ENCODE results near the gene CD2.

The CD2 gene, protein sequence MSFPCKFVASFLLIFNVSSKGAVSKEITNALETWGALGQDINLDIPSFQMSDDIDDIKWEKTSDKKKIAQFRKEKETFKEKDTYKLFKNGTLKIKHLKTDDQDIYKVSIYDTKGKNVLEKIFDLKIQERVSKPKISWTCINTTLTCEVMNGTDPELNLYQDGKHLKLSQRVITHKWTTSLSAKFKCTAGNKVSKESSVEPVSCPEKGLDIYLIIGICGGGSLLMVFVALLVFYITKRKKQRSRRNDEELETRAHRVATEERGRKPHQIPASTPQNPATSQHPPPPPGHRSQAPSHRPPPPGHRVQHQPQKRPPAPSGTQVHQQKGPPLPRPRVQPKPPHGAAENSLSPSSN

DNA sequence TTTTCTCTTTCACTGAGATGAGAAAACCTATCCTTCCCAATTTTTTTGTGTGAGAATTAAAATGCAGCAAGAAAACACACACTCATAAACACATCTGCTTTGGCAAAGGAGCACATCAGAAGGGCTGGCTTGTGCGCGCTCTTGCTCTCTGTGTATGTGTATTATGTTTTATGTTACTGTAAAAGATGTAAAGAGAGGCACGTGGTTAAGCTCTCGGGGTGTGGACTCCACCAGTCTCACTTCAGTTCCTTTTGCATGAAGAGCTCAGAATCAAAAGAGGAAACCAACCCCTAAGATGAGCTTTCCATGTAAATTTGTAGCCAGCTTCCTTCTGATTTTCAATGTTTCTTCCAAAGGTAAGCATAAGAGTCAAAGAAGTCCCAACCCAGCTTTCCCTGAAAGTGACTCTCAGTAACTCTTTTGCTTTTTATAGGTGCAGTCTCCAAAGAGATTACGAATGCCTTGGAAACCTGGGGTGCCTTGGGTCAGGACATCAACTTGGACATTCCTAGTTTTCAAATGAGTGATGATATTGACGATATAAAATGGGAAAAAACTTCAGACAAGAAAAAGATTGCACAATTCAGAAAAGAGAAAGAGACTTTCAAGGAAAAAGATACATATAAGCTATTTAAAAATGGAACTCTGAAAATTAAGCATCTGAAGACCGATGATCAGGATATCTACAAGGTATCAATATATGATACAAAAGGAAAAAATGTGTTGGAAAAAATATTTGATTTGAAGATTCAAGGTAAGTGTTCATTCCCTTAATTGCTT is at the start of gene CD2:
CD2 (plus strand) TSS at position 233 of the 780 bp plus-strand sequence; CDS start at position 296, 63 bp downstream.
- H3K27me3 Mint-ChIP-seq (ENCODE audit: low read depth): no peaks in the 10 kb centered on the region
- H3K36me3 Mint-ChIP-seq (ENCODE audit: low read depth): peaks cover 60% of the 10 kb centered on the region
- H3K27ac Mint-ChIP-seq: peak within 1 kb of the TSS; percentile 90
- peak within 1 kb of the TSS; percentile 95 for H3K4me3 Mint-ChIP-seq
- H3K9me3 Mint-ChIP-seq: peaks cover 11% of the 10 kb centered on the region
- H3K4me1 Mint-ChIP-seq (ENCODE audit: low read depth): peaks cover 34% of the 10 kb centered on the region
- peak; percentile 53 for DNase-seq (ENCODE audit: low spot score)

DNA sequence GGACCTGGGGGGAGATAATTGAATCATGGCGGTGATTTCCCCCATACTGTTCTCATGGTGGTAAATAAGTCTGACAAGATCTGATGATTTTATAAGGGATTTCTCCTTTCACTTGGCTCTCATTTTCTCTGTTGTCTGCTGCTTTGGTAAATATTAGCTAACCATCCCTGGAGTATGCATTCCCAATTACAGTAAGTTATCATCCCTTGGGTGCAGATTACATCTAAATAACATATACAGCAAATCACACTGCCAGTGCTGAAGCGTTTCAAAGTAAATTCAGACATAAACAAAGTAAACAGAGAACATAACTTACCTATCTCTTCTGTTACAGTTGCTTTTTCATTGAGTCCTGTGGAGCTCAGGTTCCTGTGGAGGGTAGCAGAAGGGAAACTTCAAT is 48.1 kb upstream of the CD2 start:
- Mint-ChIP-seq H3K36me3 (ENCODE audit: low read depth) (no peaks in the 10 kb centered on the region), H3K4me1 (ENCODE audit: low read depth) (peaks cover under 1% of the 10 kb centered on the region), H3K9me3 (peaks cover 10% of the 10 kb centered on the region), H3K4me3 (no peak overlapping the region), H3K27ac (no peak overlapping the region), H3K27me3 (ENCODE audit: low read depth) (peaks cover 4% of the 10 kb centered on the region)
- no peak for DNase-seq (ENCODE audit: low spot score)

DNA sequence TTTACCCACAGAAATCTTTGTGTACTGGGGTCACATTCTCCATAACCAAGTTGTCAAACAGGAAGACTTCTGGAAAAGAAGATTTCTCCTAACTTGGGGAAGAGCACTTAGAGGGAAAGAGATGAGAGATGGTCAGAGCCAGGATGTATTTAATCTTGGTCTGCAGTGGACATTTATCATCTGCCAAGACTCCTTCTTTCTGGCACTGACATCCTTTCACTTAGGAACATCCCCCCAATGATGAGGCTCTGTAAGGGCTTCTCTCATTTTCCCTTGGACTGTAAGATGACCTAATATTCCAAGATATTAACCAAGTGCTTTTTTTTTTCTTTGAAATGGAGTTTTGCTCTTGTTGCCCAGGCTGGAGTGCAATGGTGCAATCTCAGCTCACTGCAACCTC is 47.4 kb upstream of the CD2 start:
- no peak for DNase-seq (ENCODE audit: low spot score)
- Mint-ChIP-seq H3K9me3 (peaks cover 10% of the 10 kb centered on the region), H3K27me3 (ENCODE audit: low read depth) (peaks cover 4% of the 10 kb centered on the region), H3K4me1 (ENCODE audit: low read depth) (peaks cover 2% of the 10 kb centered on the region), H3K4me3 (no peak overlapping the region), H3K36me3 (ENCODE audit: low read depth) (no peaks in the 10 kb centered on the region), H3K27ac (no peak overlapping the region)

DNA sequence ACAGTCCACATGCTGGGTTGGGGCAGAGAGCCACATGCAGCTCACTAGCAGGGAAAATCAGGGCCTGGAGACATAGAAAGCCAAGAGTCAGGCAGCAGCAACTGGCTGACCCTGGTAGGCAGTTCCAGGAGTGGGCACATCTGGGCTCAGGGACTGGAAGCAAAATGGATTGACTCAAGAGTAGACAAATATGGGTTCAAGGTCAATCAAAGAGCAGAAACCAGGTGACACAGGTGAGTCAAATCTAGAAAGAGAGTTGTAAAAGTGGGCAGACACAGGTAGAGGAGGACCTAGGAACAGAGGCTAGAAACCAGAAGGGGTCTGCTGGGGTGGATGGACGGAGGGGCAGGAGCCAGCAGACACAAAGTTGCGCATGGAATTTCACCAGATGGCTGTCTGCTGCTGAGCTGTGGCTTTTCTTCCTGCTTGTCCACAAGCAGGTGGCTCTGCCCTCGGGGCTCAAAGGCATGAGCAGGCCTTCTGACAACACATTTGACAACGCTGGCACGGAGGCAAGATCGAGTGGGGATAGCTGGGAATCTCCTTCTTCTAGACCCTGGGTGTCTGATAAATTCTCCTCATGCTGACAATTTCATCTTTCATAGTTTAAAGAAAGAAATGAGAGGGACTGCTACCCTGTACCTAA is 45.9 kb upstream of the CD2 start:
- no peak overlapping the region for H3K27ac Mint-ChIP-seq
- H3K4me1 Mint-ChIP-seq (ENCODE audit: low read depth): peaks cover 4% of the 10 kb centered on the region
- H3K36me3 Mint-ChIP-seq (ENCODE audit: low read depth): no peaks in the 10 kb centered on the region
- no peak overlapping the region for H3K4me3 Mint-ChIP-seq
- H3K27me3 Mint-ChIP-seq (ENCODE audit: low read depth): peaks cover 4% of the 10 kb centered on the region
- H3K9me3 Mint-ChIP-seq: peaks cover 10% of the 10 kb centered on the region
- no peak for DNase-seq (ENCODE audit: low spot score)

DNA sequence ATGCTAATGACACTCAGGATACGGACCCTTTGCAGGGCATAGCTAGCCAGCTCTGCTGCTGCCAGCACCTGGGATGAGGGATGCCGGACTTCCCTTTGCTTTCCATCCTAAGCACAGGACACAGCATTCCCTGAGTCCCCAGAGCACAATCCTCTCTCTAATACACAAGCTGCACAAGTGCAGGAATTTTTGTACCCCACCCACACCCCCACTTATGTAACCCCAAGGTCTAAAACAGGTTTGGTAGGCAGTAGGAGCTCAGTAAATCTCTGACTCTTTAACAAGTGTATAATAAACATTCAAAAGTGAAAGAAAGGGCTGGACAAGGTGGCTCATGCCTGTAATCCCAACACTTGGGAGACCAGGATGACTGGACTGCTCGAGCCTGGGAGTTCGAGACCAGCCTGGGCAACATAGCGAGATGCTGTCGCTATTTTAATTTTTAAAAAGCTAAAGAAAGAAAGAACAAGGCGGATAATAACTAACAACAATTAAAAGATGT is 44.5 kb upstream of the CD2 start:
- peaks cover 4% of the 10 kb centered on the region for H3K4me1 Mint-ChIP-seq (ENCODE audit: low read depth)
- no peak overlapping the region for H3K4me3 Mint-ChIP-seq
- no peaks in the 10 kb centered on the region for H3K36me3 Mint-ChIP-seq (ENCODE audit: low read depth)
- H3K27me3 Mint-ChIP-seq (ENCODE audit: low read depth): peaks cover 4% of the 10 kb centered on the region
- H3K9me3 Mint-ChIP-seq: peaks cover 10% of the 10 kb centered on the region
- H3K27ac Mint-ChIP-seq: no peak overlapping the region
- no peak for DNase-seq (ENCODE audit: low spot score)

DNA sequence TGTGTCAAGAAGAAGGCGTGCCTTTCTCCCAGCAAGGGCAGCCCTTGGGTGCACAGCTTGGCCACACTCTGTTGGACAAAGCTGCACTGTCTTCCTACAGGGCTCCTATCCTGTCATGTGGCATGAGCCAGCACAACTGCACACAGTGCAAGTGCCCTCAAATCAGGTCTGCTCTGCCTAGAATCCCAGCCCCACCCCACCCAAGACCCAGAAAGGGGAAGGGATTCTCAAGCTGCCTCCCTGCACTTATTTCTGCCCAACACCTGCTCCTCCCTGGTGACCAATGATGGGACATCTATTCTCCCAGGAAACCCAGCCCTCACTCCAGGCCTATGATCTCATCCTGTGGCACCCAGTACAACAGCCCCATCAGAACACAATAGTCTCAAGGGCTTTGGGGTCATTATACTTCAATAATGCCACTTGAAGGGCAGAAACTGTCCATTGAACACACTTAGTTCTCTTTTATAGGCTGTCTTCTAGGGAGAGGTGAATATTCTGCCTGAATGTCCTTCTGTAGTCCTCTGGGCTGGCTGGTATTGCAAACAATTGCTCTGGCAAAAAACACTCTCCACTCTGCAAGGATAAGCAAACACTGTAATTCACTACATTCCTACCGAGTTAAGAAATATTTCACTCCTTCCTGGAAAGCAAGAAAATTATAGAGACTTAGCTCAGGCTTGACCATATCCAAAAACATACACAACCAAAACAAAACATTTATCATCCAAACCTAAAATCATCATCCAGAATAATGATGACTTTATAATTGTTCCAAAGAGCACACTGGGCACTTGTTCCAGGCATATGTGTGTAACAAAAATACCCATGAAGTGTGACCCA is 43.6 kb upstream of the CD2 start:
- H3K9me3 Mint-ChIP-seq: peaks cover 10% of the 10 kb centered on the region
- no peak overlapping the region for H3K4me3 Mint-ChIP-seq
- H3K27ac Mint-ChIP-seq: no peak overlapping the region
- peaks cover 4% of the 10 kb centered on the region for H3K27me3 Mint-ChIP-seq (ENCODE audit: low read depth)
- no peaks in the 10 kb centered on the region for H3K36me3 Mint-ChIP-seq (ENCODE audit: low read depth)
- no peak for DNase-seq (ENCODE audit: low spot score)
- peaks cover 4% of the 10 kb centered on the region for H3K4me1 Mint-ChIP-seq (ENCODE audit: low read depth)

DNA sequence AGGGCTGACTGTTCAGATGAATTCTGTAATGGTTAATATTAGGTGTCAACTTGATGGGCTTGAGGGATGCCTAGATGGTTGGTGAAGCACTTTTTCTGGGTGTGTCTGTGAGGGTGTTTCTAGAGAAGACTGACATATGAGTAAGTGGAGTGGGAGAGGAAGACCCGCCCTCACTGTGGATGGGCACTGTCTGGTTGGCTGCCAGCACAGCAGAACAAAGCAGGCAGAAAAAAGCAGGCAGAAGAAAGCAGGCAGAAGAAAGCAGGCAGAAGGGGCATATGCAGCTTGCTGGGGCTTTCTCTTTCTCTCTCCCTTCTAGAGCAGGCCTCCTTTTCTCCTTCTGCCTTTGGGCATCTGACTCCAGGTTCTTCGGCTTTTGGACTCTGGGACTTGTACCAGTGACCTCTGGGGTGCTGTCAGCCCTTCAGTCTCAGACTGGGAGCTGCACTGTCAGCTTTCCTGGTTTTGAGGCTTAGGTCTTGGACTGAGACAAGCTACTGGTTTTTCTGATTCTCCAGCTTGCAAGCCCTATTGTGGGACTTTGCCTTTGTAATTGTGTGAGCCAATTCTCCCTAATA is 42.9 kb upstream of the CD2 start:
- Mint-ChIP-seq H3K9me3 (peaks cover 4% of the 10 kb centered on the region), H3K4me1 (ENCODE audit: low read depth) (peaks cover 4% of the 10 kb centered on the region), H3K27me3 (ENCODE audit: low read depth) (no peaks in the 10 kb centered on the region), H3K36me3 (ENCODE audit: low read depth) (no peaks in the 10 kb centered on the region), H3K27ac (peak overlapping the region; percentile 38), H3K4me3 (no peak overlapping the region)
- DNase-seq (ENCODE audit: low spot score): peak; percentile 17

DNA sequence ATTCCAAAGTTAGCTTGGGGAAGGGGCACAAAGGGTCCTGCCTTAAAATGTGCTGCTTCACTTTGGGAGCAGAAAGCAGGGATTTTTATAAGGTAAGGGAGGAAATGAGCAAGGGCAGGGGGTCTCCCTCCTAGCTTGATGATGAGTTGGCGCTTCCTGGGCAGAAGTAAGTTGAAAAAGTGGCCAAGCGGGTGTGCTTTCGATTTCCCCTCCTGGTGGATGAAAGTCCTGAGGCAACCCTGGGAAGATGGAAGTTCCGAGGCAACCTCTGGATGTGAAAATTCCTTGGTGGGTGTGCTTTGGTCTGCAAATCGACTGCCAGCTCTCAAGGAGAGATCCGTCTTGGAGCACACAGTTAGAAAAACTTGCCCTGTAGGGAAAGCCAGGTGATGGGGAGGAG is 41.7 kb upstream of the CD2 start:
- no peaks in the 10 kb centered on the region for H3K36me3 Mint-ChIP-seq (ENCODE audit: low read depth)
- no peak for DNase-seq (ENCODE audit: low spot score)
- H3K4me1 Mint-ChIP-seq (ENCODE audit: low read depth): peaks cover 4% of the 10 kb centered on the region
- H3K4me3 Mint-ChIP-seq: no peak overlapping the region
- no peak overlapping the region for H3K27ac Mint-ChIP-seq
- H3K9me3 Mint-ChIP-seq: no peaks in the 10 kb centered on the region
- H3K27me3 Mint-ChIP-seq (ENCODE audit: low read depth): no peaks in the 10 kb centered on the region

DNA sequence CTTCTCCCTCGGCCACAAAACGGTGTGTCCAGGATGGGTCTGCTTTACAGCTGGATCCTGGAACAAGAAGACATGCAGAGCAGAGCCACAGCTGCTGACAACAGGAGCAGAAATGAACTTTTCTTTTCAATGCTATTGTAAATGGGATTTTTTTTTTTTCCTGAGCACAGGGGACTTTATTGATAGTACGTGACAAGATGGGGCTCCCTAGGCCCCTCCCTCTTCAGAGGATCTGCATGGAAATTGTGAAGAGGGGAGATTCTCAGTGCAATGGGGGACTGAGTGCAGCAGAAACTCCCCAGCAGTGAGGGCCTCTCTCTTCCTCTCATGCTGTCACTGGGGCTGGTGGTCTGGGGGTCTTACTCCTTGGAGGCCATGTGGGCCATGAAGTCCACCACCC is 40.8 kb upstream of the CD2 start:
- DNase-seq (ENCODE audit: low spot score): no peak
- Mint-ChIP-seq H3K36me3 (ENCODE audit: low read depth) (no peaks in the 10 kb centered on the region), H3K9me3 (no peaks in the 10 kb centered on the region), H3K27me3 (ENCODE audit: low read depth) (no peaks in the 10 kb centered on the region), H3K27ac (no peak overlapping the region), H3K4me1 (ENCODE audit: low read depth) (peaks cover 4% of the 10 kb centered on the region), H3K4me3 (no peak overlapping the region)

DNA sequence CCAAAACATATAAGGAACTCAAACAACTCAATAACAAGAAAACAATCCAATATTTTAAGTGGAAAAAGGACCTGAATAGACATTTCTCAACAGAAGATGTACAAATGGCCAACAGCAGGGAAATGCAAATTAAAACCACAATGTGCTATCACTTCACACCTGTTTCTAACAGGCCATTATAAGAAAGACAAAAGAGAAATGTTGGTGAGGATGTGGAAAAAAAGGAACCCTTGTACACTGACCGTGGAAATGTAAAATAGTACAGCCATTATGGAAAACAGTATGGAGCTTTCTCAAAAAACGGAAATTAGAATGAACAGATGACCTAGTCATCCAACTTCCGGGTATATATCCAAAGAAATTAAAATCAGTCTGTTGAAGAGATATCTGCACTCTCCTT is 37.8 kb upstream of the CD2 start:
- Mint-ChIP-seq H3K27ac (no peak overlapping the region), H3K4me3 (no peak overlapping the region), H3K36me3 (ENCODE audit: low read depth) (no peaks in the 10 kb centered on the region), H3K27me3 (ENCODE audit: low read depth) (no peaks in the 10 kb centered on the region), H3K9me3 (peaks cover 4% of the 10 kb centered on the region), H3K4me1 (ENCODE audit: low read depth) (peaks cover 2% of the 10 kb centered on the region)
- DNase-seq (ENCODE audit: low spot score): no peak

DNA sequence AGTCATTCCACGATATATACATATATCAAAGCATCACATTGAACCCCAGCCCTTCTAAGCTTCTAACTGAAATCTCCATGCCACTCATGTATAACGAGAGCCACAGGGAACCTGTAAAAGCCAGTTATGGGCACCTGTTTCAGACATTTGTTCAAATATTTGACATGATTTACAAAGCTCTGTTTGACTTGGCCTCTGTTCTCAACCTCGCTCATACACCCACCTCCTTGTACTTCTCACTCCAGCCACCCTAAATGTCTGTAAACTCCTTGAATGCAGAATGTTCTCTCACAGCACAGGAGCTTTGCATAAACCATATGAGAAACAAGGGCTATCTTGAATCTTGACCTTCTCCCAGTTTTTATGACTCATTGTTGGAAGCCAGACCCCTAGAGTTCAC is 36.9 kb upstream of the CD2 start:
- no peak overlapping the region for H3K27ac Mint-ChIP-seq
- no peak for DNase-seq (ENCODE audit: low spot score)
- H3K27me3 Mint-ChIP-seq (ENCODE audit: low read depth): no peaks in the 10 kb centered on the region

DNA sequence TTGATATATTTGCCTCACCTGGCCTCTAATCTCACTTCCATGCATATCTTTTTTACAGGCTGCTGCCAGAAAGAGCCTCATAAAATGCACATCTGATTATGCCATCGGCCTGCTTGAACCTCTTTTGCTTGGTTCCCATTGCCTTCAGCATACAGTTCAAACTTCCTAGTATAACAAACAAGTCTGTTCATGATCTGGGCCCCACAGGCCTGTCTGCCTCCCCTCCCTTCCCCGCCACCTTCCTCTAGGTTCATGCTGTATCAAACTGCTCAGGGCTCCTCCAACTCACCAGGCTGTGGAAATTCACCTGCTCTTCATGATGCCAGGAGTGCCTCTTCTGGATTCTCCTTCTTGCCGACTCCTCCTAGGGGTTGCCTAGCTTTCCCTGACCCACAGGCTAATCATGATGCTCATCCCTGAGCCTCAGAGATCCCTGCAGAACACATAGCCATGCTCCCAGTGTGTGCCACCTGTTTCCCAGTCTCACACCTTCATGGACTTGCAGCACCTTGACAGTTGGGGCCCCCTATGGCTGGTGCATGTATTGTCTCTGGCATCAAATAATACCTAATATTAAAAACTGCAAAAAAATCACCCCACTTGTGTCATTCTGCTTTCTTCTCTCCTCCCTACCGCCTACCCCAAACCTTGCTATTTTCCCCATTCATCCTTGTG is 33.7 kb upstream of the CD2 start:
- Mint-ChIP-seq H3K9me3 (peaks cover 4% of the 10 kb centered on the region), H3K27me3 (ENCODE audit: low read depth) (no peaks in the 10 kb centered on the region), H3K27ac (peak overlapping the region; percentile 8), H3K4me3 (no peak overlapping the region), H3K4me1 (ENCODE audit: low read depth) (peaks cover 4% of the 10 kb centered on the region), H3K36me3 (ENCODE audit: low read depth) (no peaks in the 10 kb centered on the region)
- no peak for DNase-seq (ENCODE audit: low spot score)

More for the DNA sequence above, 36.9 kb upstream of the CD2 start:
- Mint-ChIP-seq H3K4me1 (ENCODE audit: low read depth) (peaks cover under 1% of the 10 kb centered on the region), H3K4me3 (no peak overlapping the region), H3K36me3 (ENCODE audit: low read depth) (no peaks in the 10 kb centered on the region), H3K9me3 (peaks cover 4% of the 10 kb centered on the region)

DNA sequence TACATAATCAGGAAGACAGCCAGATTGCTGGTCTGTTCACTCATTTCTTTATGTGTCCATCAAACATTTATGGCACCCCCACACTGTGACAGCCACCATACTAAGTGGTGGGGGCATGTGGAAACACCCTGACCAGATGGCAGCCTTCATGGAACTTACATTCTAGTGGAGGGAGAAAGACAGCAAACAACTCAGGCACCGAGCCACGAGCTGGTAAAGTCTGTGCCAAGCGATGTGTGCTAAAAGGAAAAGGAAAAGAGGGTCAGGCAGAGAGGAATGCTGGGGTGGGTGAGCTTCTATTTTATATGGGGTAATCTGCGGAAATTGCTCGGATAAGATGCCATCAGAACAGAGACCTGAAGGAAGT is 33.2 kb upstream of the CD2 start:
- peaks cover 4% of the 10 kb centered on the region for H3K9me3 Mint-ChIP-seq
- no peak for DNase-seq (ENCODE audit: low spot score)
- H3K4me1 Mint-ChIP-seq (ENCODE audit: low read depth): peaks cover 6% of the 10 kb centered on the region
- H3K27ac Mint-ChIP-seq: no peak overlapping the region
- no peaks in the 10 kb centered on the region for H3K27me3 Mint-ChIP-seq (ENCODE audit: low read depth)
- no peaks in the 10 kb centered on the region for H3K36me3 Mint-ChIP-seq (ENCODE audit: low read depth)
- H3K4me3 Mint-ChIP-seq: no peak overlapping the region
